ENCODE data around the gene TRPM2.

TRPM2 gene

GRCh38 chr21:44370027-44370735, 16.8 kb downstream of the TRPM2 start:
- no peak for DNase-seq
- Mint-ChIP-seq H3K27me3 (no peaks in the 10 kb centered on the region), H3K27ac (no peak overlapping the region), H3K4me1 (peaks cover 5% of the 10 kb centered on the region), H3K9me3 (peaks cover 5 to 15% of the 10 kb centered on the region in 2 donors), H3K4me3 (no peak overlapping the region)
- ATAC-seq: peak; percentile 13

- no peak overlapping the region for H3K27ac Mint-ChIP-seq
- H3K4me3 Mint-ChIP-seq: no peak overlapping the region
- H3K4me1 Mint-ChIP-seq: peaks cover 12% of the 10 kb centered on the region
- DNase-seq (no peak), ATAC-seq (no peak)
- H3K9me3 Mint-ChIP-seq: peaks cover 6 to 18% of the 10 kb centered on the region in 2 donors
- peaks cover 6% of the 10 kb centered on the region for H3K27me3 Mint-ChIP-seq
Observed at GRCh38 chr21:44370786-44371410, 17.5 kb downstream of the TRPM2 start.

- ATAC-seq (no peak), DNase-seq (no peak)
- peaks cover 13% of the 10 kb centered on the region for H3K4me1 Mint-ChIP-seq
- H3K27ac Mint-ChIP-seq: no peak overlapping the region
- H3K4me3 Mint-ChIP-seq: no peak overlapping the region
- H3K9me3 Mint-ChIP-seq: peaks cover 6 to 18% of the 10 kb centered on the region in 2 donors
- peaks cover 6% of the 10 kb centered on the region for H3K27me3 Mint-ChIP-seq
Observed at GRCh38 chr21:44371596-44371995, 18.2 kb downstream of the TRPM2 start.

GRCh38 chr21:44372616-44373015, 19.2 kb downstream of the TRPM2 start:
- DNase-seq (no peak), ATAC-seq (no peak)
- H3K4me3 Mint-ChIP-seq: no peak overlapping the region
- H3K4me1 Mint-ChIP-seq: peaks cover 13% of the 10 kb centered on the region
- peaks cover 6 to 18% of the 10 kb centered on the region in 2 donors for H3K9me3 Mint-ChIP-seq
- peaks cover 6% of the 10 kb centered on the region for H3K27me3 Mint-ChIP-seq
- no peak overlapping the region for H3K27ac Mint-ChIP-seq

GRCh38 chr21:44374601-44375280, 21.3 kb downstream of the TRPM2 start:
- no peak for ATAC-seq
- peak overlapping the region in 1 of 2 donors; percentile 52 for H3K4me3 Mint-ChIP-seq

GRCh38 chr21:44375281-44375651, 21.8 kb downstream of the TRPM2 start:
- DNase-seq: peak in 1 of 2 donors; percentile 70
- Mint-ChIP-seq H3K4me1 (peaks cover 13% of the 10 kb centered on the region), H3K4me3 (peak overlapping the region in 1 of 2 donors; percentile 52)

More at GRCh38 chr21:44374601-44375280, 21.3 kb downstream of the TRPM2 start:
- Mint-ChIP-seq H3K27me3 (peaks cover 6% of the 10 kb centered on the region), H3K9me3 (peaks cover 6 to 18% of the 10 kb centered on the region in 2 donors), H3K27ac (peak overlapping the region; percentile 35 to 85), H3K4me1 (peaks cover 13% of the 10 kb centered on the region)
- DNase-seq: no peak

GRCh38 chr21:44375761-44376241, 22.4 kb downstream of the TRPM2 start:
- no peak overlapping the region for H3K4me3 Mint-ChIP-seq
- H3K9me3 Mint-ChIP-seq: peaks cover 6 to 20% of the 10 kb centered on the region in 2 donors
- H3K4me1 Mint-ChIP-seq: peaks cover 13% of the 10 kb centered on the region
- peak overlapping the region in 1 of 2 donors; percentile 82 for H3K27ac Mint-ChIP-seq
- DNase-seq: no peak
- ATAC-seq: no peak
- H3K27me3 Mint-ChIP-seq: peaks cover 6% of the 10 kb centered on the region

More at GRCh38 chr21:44375281-44375651, 21.8 kb downstream of the TRPM2 start:
- peaks cover 6 to 18% of the 10 kb centered on the region in 2 donors for H3K9me3 Mint-ChIP-seq
- peak; percentile 91 for ATAC-seq
- peak overlapping the region in 1 of 2 donors; percentile 82 for H3K27ac Mint-ChIP-seq
- H3K27me3 Mint-ChIP-seq: peaks cover 6% of the 10 kb centered on the region

GRCh38 chr21:44376606-44377005, 23.2 kb downstream of the TRPM2 start:
- H3K9me3 Mint-ChIP-seq: peaks cover 6 to 20% of the 10 kb centered on the region in 2 donors
- DNase-seq: no peak
- peaks cover 13% of the 10 kb centered on the region for H3K4me1 Mint-ChIP-seq
- H3K27me3 Mint-ChIP-seq: peaks cover 6% of the 10 kb centered on the region
- ATAC-seq: no peak
- peak overlapping the region in 1 of 2 donors; percentile 85 for H3K27ac Mint-ChIP-seq
- no peak overlapping the region for H3K4me3 Mint-ChIP-seq

- Mint-ChIP-seq H3K4me1 (peaks cover 13% of the 10 kb centered on the region), H3K4me3 (no peak overlapping the region), H3K9me3 (peaks cover 12 to 26% of the 10 kb centered on the region in 2 donors), H3K27ac (no peak overlapping the region), H3K27me3 (peaks cover 6% of the 10 kb centered on the region)
- DNase-seq: no peak
- ATAC-seq: no peak
Observed at GRCh38 chr21:44377201-44377921, 23.9 kb downstream of the TRPM2 start.

- Mint-ChIP-seq H3K4me1 (peaks cover 13% of the 10 kb centered on the region), H3K27me3 (peaks cover 6% of the 10 kb centered on the region), H3K4me3 (no peak overlapping the region), H3K9me3 (peaks cover 12 to 31% of the 10 kb centered on the region in 2 donors), H3K27ac (no peak overlapping the region)
- no peak for ATAC-seq
- no peak for DNase-seq
Observed at GRCh38 chr21:44377922-44378645, 24.7 kb downstream of the TRPM2 start.

GRCh38 chr21:44378646-44379514, 25.5 kb downstream of the TRPM2 start:
- H3K27me3 Mint-ChIP-seq: peaks cover 6% of the 10 kb centered on the region
- DNase-seq: no peak
- peaks cover 13% of the 10 kb centered on the region for H3K4me1 Mint-ChIP-seq
- peaks cover 16 to 38% of the 10 kb centered on the region in 2 donors for H3K9me3 Mint-ChIP-seq
- H3K4me3 Mint-ChIP-seq: no peak overlapping the region
- ATAC-seq: no peak
- no peak overlapping the region for H3K27ac Mint-ChIP-seq

GRCh38 chr21:44379515-44379848, 26.1 kb downstream of the TRPM2 start:
- H3K27me3 Mint-ChIP-seq: peaks cover 6% of the 10 kb centered on the region
- ATAC-seq (peak; percentile 14), DNase-seq (no peak)
- H3K9me3 Mint-ChIP-seq: peaks cover 19 to 43% of the 10 kb centered on the region in 2 donors
- no peak overlapping the region for H3K4me3 Mint-ChIP-seq
- no peak overlapping the region for H3K27ac Mint-ChIP-seq
- H3K4me1 Mint-ChIP-seq: peaks cover 13% of the 10 kb centered on the region

GRCh38 chr21:44379991-44380865, 26.8 kb downstream of the TRPM2 start:
- ATAC-seq (no peak), DNase-seq (no peak)
- Mint-ChIP-seq H3K27ac (no peak overlapping the region), H3K27me3 (peaks cover 6% of the 10 kb centered on the region), H3K4me1 (peaks cover 7% of the 10 kb centered on the region), H3K9me3 (peaks cover 17 to 43% of the 10 kb centered on the region in 2 donors), H3K4me3 (no peak overlapping the region)
